Neural cell (in vitro differentiated cells): ENCODE results near the gene MAGI2. TPM values are rescaled to one million over a fixed set of nuclear protein-coding genes. Genes with fewer than 3 reads are reported as not detected.

Experiments
- H2AFZ ChIP-seq: fragments of 200-600, 300-800 bp; sonication (generic), shearing (Covaris generic); 2 replicates; pipeline ENCODE4 v1.6.0; 2014; ENCODE audit warnings: low read depth, mild to moderate bottlenecking, antibody characterized with exemption, low read length, moderate library complexity
- H3F3A ChIP-seq: fragments of 200-600 bp; shearing (Covaris generic); 2 replicates; pipeline ENCODE4 v1.6.1; 2016; ENCODE audit warnings: mild to moderate bottlenecking, moderate library complexity, mixed read lengths, antibody characterized with exemption, low read length; ENCODE audit not compliant: insufficient read depth, poor library complexity, severe bottlenecking
- H3K27ac ChIP-seq: fragments of 200-600, 300-800 bp; sonication (generic), shearing (Covaris generic); 2 replicates; pipeline ENCODE4 v1.5.1; 2014; ENCODE audit warnings: mild to moderate bottlenecking, low read length, moderate library complexity
- H3K27me3 ChIP-seq: fragments of 300-800, 200-600 bp; sonication (generic), shearing (Covaris generic); 2 replicates; pipeline ENCODE4 v1.6.0; 2014; ENCODE audit warnings: mild to moderate bottlenecking, low read depth, low read length, moderate library complexity; ENCODE audit not compliant: insufficient read depth
- H3K36me3 ChIP-seq: fragments of 300-800, 200-600 bp; sonication (generic), shearing (Covaris generic); 2 replicates; pipeline ENCODE4 v1.5.1; 2014; ENCODE audit warnings: mild to moderate bottlenecking, antibody characterized with exemption, low read length, moderate library complexity; ENCODE audit not compliant: insufficient read depth
- H3K4me2 ChIP-seq: fragments of 300-800, 200-600 bp; sonication (generic), shearing (Covaris generic); 2 replicates; pipeline ENCODE4 v1.6.0; 2014; ENCODE audit warnings: mild to moderate bottlenecking, low read length
- H3K4me3 ChIP-seq: fragments of 300-800, 200-600 bp; sonication (generic), shearing (Covaris generic); 2 replicates; pipeline ENCODE4 v1.5.1; 2014; ENCODE audit warnings: mild to moderate bottlenecking, low read length, moderate library complexity
- H3K79me2 ChIP-seq: fragments of 200-600 bp; shearing (Covaris generic); replicated peaks from 2 replicates; pipeline ENCODE4 v1.6.0; 2014; ENCODE audit warnings: mild to moderate bottlenecking, low read length, moderate library complexity; ENCODE audit not compliant: insufficient read depth
- H3K9ac ChIP-seq: fragments of 300-800, 200-600 bp; sonication (generic), shearing (Covaris generic); 2 replicates; pipeline ENCODE4 v1.6.1; 2016; ENCODE audit warnings: mild to moderate bottlenecking, low read length, mixed read lengths
- H3K9me2 ChIP-seq: fragments of 200-600 bp; shearing (Covaris generic); 2 replicates; pipeline ENCODE4 v1.6.1; 2016; ENCODE audit warnings: mild to moderate bottlenecking, low read length, mixed read lengths; ENCODE audit not compliant: insufficient read depth
- H3K9me3 ChIP-seq: fragments of 200-600, 300-800 bp; sonication (generic), shearing (Covaris generic); 2 replicates; pipeline ENCODE4 v1.6.1; 2016; ENCODE audit warnings: mild to moderate bottlenecking, mixed run types, low read length, moderate library complexity, mixed read lengths
- H4K20me1 ChIP-seq: fragments of 200-600 bp; shearing (Covaris generic); 2 replicates; pipeline ENCODE4 v1.6.1; 2016; ENCODE audit warnings: mild to moderate bottlenecking, mixed run types; ENCODE audit not compliant: insufficient read depth
- EP300 ChIP-seq: fragments of 450-650 bp; conservative IDR thresholded peaks from 2 replicates; pipeline ENCODE4 v1.6.1; 2014; ENCODE audit warnings: antibody characterized with exemption, mild to moderate bottlenecking, moderate library complexity; ENCODE audit not compliant: poor library complexity, severe bottlenecking
- EZH2 ChIP-seq: fragments of 200-600, 300-800 bp; shearing (Covaris generic), sonication (generic); IDR thresholded peaks from 2 replicates; pipeline ENCODE4 v1.6.1; 2014; ENCODE audit warnings: antibody characterized with exemption, low read length, borderline replicate concordance, mild to moderate bottlenecking; ENCODE audit not compliant: insufficient read depth, poor library complexity, severe bottlenecking
- MXI1 ChIP-seq: fragments of 450-650 bp; conservative IDR thresholded peaks from 2 replicates; pipeline ENCODE4 v1.6.1; 2014; ENCODE audit warnings: antibody characterized with exemption, mild to moderate bottlenecking; ENCODE audit not compliant: poor library complexity, severe bottlenecking
- POLR2AphosphoS5 ChIP-seq: IDR thresholded peaks from 2 replicates; pipeline ENCODE4 v1.6.1; 2012
- RAD21 ChIP-seq: fragments of 450-650 bp; conservative IDR thresholded peaks from 2 replicates; pipeline ENCODE4 v1.6.1; 2014; ENCODE audit warnings: antibody characterized with exemption, mild to moderate bottlenecking, moderate library complexity
- SMC3 ChIP-seq: fragments of 450-650 bp; conservative IDR thresholded peaks from 2 replicates; pipeline ENCODE4 v1.6.1; 2014; ENCODE audit warnings: antibody characterized with exemption, mild to moderate bottlenecking, moderate library complexity; ENCODE audit not compliant: poor library complexity
- TAF1 ChIP-seq: IDR thresholded peaks from 2 replicates; pipeline ENCODE4 v1.6.1; 2012; ENCODE audit warnings: low read depth
- polyA plus RNA-seq: library from polyadenylated mRNA; depleted of rRNA; stranded (reverse); fragments of >200 nt; gene quantifications from 2 replicates; pipeline ENCODE4 v1.2.3, GENCODE V29; 2014
- TF ChIP-seq, protein P1 (sequence below): IDR thresholded peaks from 2 replicates; pipeline ENCODE4 v1.6.1; 2012; ENCODE audit warnings: borderline replicate concordance
- TF ChIP-seq, protein P2 (sequence below): fragments of 450-650 bp; IDR thresholded peaks from 2 replicates; pipeline ENCODE4 v1.5.1; 2014; ENCODE audit warnings: antibody characterized with exemption, mild to moderate bottlenecking, moderate library complexity; ENCODE audit not compliant: poor library complexity, severe bottlenecking

Gene MAGI2
- polyA plus RNA-seq, 1 donor from 2014 or later, result 19.3 TPM

DNA sequence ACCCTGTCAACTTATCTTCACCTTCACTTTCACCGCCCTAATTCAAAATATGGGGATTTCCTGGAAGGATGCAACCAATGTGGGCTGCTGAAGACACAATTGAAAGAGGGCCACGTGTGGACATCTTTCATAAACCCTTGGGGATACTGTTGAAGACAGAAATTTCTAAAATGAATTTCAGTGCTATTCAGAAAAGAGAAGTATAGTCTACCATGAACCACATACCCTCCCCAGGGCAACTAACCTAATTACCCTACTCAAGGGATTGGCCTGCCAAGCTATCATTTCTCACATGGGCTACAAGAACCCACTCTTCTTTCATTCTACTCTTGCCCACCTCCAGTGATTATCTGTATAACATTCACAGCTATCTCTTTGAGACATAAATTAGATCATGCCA is 1428.9 kb downstream of the MAGI2 start:
- no peaks in the 10 kb centered on the region for H3K9me3 ChIP-seq
- TF ChIP-seq EP300, result no peak
- TF ChIP-seq, protein P1, sequence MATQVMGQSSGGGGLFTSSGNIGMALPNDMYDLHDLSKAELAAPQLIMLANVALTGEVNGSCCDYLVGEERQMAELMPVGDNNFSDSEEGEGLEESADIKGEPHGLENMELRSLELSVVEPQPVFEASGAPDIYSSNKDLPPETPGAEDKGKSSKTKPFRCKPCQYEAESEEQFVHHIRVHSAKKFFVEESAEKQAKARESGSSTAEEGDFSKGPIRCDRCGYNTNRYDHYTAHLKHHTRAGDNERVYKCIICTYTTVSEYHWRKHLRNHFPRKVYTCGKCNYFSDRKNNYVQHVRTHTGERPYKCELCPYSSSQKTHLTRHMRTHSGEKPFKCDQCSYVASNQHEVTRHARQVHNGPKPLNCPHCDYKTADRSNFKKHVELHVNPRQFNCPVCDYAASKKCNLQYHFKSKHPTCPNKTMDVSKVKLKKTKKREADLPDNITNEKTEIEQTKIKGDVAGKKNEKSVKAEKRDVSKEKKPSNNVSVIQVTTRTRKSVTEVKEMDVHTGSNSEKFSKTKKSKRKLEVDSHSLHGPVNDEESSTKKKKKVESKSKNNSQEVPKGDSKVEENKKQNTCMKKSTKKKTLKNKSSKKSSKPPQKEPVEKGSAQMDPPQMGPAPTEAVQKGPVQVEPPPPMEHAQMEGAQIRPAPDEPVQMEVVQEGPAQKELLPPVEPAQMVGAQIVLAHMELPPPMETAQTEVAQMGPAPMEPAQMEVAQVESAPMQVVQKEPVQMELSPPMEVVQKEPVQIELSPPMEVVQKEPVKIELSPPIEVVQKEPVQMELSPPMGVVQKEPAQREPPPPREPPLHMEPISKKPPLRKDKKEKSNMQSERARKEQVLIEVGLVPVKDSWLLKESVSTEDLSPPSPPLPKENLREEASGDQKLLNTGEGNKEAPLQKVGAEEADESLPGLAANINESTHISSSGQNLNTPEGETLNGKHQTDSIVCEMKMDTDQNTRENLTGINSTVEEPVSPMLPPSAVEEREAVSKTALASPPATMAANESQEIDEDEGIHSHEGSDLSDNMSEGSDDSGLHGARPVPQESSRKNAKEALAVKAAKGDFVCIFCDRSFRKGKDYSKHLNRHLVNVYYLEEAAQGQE, result no peak
- TF ChIP-seq RAD21, result no peak
- TF ChIP-seq POLR2AphosphoS5, result no peak
- TF ChIP-seq SMC3, result no peak
- no peak for TF ChIP-seq TAF1
- TF ChIP-seq, protein P2, sequence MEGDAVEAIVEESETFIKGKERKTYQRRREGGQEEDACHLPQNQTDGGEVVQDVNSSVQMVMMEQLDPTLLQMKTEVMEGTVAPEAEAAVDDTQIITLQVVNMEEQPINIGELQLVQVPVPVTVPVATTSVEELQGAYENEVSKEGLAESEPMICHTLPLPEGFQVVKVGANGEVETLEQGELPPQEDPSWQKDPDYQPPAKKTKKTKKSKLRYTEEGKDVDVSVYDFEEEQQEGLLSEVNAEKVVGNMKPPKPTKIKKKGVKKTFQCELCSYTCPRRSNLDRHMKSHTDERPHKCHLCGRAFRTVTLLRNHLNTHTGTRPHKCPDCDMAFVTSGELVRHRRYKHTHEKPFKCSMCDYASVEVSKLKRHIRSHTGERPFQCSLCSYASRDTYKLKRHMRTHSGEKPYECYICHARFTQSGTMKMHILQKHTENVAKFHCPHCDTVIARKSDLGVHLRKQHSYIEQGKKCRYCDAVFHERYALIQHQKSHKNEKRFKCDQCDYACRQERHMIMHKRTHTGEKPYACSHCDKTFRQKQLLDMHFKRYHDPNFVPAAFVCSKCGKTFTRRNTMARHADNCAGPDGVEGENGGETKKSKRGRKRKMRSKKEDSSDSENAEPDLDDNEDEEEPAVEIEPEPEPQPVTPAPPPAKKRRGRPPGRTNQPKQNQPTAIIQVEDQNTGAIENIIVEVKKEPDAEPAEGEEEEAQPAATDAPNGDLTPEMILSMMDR, result no peak
- TF ChIP-seq MXI1, result no peak
- TF ChIP-seq EZH2, result no peak
- no peaks in the 10 kb centered on the region for H3F3A ChIP-seq
- H3K27ac ChIP-seq, result no peak overlapping the region
- peaks cover 3% of the 10 kb centered on the region for H3K27me3 ChIP-seq
- no peaks in the 10 kb centered on the region for H3K9me2 ChIP-seq
- H3K4me3 ChIP-seq, result no peak overlapping the region
- no peaks in the 10 kb centered on the region for H4K20me1 ChIP-seq
- H3K79me2 ChIP-seq, result no peaks in the 10 kb centered on the region
- H3K36me3 ChIP-seq, result no peaks in the 10 kb centered on the region
- no peak overlapping the region for H3K4me2 ChIP-seq
- no peak overlapping the region for H3K9ac ChIP-seq
- H2AFZ ChIP-seq, result no peak overlapping the region

DNA sequence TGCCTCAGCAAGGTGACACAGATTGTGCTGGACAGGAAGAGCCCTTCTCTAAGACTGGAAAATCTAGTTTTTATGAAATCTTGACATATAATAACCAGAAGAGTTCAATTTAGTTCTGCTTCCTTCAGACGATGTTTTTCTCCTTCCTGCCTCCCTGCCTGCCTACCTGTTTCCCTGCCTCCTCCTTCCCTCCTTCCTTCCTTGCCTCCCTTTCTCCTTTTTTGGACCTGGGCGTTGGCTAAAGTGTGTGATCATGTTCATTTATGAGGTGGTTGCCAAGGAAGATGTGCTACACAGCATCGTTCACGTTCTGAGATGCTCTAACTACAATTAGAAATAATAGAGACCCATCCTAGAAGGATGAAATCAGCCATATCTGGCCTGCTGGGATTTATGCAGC is 1430.3 kb downstream of the MAGI2 start:
- Histone ChIP-seq H3K9me3 (no peaks in the 10 kb centered on the region), H2AFZ (no peak overlapping the region), H3F3A (no peaks in the 10 kb centered on the region), H3K4me3 (no peak overlapping the region), H3K4me2 (no peak overlapping the region), H3K9me2 (no peaks in the 10 kb centered on the region), H3K9ac (no peak overlapping the region), H3K79me2 (no peaks in the 10 kb centered on the region), H3K27me3 (peaks cover 7% of the 10 kb centered on the region), H3K27ac (no peak overlapping the region), H4K20me1 (no peaks in the 10 kb centered on the region), H3K36me3 (no peaks in the 10 kb centered on the region)
- TF ChIP-seq SMC3 (no peak), EZH2 (no peak), EP300 (no peak), TAF1 (no peak), MXI1 (no peak), POLR2AphosphoS5 (no peak), RAD21 (no peak)
- TF ChIP-seq, protein P1, result no peak
- TF ChIP-seq, protein P2, result no peak
